Measurements from ENCODE around the gene SLA2.

DNA sequence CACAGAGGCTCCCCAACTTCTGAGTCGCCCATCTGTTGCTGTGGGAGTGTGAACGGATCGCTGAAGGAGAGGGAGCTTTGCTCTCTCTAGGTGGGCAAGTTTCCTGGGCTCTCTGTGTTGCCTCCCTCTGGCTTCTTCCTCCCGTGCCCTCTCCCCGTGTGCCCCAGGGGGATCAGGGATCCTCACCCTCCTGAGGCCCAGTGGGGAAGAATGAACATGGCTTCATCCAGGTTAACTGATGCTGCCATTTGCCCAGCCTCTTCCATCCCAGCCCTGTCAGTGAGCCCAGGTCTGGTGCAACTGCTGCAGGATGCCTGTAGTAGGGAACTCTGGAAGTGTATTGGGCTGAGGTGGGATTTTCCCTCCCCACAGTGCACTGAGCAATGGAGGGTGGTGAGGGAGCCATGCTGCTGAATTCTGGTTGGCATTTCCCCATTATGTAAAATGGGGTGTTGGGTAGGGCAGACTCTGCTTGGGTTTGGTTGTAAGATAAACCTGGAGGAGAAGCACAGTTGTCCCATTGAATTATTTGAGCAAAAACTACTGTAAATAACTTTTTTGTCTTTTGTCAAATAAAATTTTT lies 52.6 kb downstream of the SLA2 start:
- no peak for TF ChIP-seq ZNF70 (CRISPR knock-in tag; IDR thresholded peaks at IDR 0.05)
- no peak for TF ChIP-seq PPARA (CRISPR knock-in tag; IDR thresholded peaks at IDR 0.05; ENCODE audit: borderline replicate concordance)
- no peak for TF ChIP-seq ISL1 (CRISPR knock-in tag; IDR thresholded peaks at IDR 0.05)
- TF ChIP-seq, protein P1, sequence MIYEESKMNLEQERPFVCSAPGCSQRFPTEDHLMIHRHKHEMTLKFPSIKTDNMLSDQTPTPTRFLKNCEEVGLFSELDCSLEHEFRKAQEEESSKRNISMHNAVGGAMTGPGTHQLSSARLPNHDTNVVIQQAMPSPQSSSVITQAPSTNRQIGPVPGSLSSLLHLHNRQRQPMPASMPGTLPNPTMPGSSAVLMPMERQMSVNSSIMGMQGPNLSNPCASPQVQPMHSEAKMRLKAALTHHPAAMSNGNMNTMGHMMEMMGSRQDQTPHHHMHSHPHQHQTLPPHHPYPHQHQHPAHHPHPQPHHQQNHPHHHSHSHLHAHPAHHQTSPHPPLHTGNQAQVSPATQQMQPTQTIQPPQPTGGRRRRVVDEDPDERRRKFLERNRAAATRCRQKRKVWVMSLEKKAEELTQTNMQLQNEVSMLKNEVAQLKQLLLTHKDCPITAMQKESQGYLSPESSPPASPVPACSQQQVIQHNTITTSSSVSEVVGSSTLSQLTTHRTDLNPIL (CRISPR knock-in tag; IDR thresholded peaks at IDR 0.05; ENCODE audit: low read depth): no peak
- TF ChIP-seq, protein P2, sequence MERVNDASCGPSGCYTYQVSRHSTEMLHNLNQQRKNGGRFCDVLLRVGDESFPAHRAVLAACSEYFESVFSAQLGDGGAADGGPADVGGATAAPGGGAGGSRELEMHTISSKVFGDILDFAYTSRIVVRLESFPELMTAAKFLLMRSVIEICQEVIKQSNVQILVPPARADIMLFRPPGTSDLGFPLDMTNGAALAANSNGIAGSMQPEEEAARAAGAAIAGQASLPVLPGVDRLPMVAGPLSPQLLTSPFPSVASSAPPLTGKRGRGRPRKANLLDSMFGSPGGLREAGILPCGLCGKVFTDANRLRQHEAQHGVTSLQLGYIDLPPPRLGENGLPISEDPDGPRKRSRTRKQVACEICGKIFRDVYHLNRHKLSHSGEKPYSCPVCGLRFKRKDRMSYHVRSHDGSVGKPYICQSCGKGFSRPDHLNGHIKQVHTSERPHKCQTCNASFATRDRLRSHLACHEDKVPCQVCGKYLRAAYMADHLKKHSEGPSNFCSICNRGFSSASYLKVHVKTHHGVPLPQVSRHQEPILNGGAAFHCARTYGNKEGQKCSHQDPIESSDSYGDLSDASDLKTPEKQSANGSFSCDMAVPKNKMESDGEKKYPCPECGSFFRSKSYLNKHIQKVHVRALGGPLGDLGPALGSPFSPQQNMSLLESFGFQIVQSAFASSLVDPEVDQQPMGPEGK (CRISPR knock-in tag; IDR thresholded peaks at IDR 0.05; ENCODE audit: borderline replicate concordance): no peak
- TF ChIP-seq ESRRG (CRISPR knock-in tag; IDR thresholded peaks at IDR 0.05): no peak
- TF ChIP-seq ARNTL (CRISPR knock-in tag; IDR thresholded peaks at IDR 0.05; ENCODE audit: borderline replicate concordance, low read depth): no peak
- no peak for TF ChIP-seq ZC3H10 (CRISPR knock-in tag; IDR thresholded peaks at IDR 0.05)
- no peak for TF ChIP-seq CSDC2 (CRISPR knock-in tag; IDR thresholded peaks at IDR 0.05)
- TF ChIP-seq ZNF8 (CRISPR knock-in tag; IDR thresholded peaks at IDR 0.05): no peak
- TF ChIP-seq ZFP30 (CRISPR knock-in tag; IDR thresholded peaks at IDR 0.05): no peak
- no peak for TF ChIP-seq TOX (CRISPR knock-in tag; IDR thresholded peaks at IDR 0.05; ENCODE audit: borderline replicate concordance)
- TF ChIP-seq, protein P3, sequence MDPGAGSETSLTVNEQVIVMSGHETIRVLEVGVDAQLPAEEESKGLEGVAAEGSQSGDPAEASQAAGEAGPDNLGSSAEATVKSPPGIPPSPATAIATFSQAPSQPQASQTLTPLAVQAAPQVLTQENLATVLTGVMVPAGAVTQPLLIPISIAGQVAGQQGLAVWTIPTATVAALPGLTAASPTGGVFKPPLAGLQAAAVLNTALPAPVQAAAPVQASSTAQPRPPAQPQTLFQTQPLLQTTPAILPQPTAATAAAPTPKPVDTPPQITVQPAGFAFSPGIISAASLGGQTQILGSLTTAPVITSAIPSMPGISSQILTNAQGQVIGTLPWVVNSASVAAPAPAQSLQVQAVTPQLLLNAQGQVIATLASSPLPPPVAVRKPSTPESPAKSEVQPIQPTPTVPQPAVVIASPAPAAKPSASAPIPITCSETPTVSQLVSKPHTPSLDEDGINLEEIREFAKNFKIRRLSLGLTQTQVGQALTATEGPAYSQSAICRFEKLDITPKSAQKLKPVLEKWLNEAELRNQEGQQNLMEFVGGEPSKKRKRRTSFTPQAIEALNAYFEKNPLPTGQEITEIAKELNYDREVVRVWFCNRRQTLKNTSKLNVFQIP (CRISPR knock-in tag; IDR thresholded peaks at IDR 0.05; ENCODE audit: borderline replicate concordance, low read depth): no peak
- TF ChIP-seq ZFP3 (CRISPR knock-in tag; IDR thresholded peaks at IDR 0.05): no peak

All from SK-N-SH treated with all-trans-retinoic acid at 6 μM for 48 hours (cell line).